ENCODE results near the gene HBZ. TPM values are rescaled to one million over a fixed set of nuclear protein-coding genes. Genes with fewer than 3 reads are reported as not detected.

HBZ gene
- total RNA-seq, 2 donors from 2014 or later = 1.4 TPM; not detected in 1

DNA sequence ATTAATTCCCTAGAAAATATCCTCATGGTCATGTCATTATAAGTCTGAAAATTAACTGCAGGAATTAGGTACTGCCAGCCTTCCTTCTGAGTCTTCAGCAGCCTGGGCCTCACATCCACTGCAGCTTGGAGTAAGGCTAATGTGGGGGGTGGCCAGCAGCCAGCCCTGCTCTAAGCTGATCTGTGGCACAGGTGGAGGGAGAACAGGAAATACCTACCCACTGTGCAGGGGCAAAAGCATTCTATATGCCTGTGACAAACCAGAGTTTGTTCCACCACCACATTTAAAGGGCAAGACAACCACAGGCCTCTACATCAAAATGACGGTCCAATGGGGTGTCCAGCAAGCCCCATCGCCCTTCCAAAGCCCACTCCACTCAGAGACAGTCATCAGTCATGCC, 23.4 kb upstream of the HBZ start:
- Histone ChIP-seq H3K4me3 (no peak overlapping the region), H3K9ac (ENCODE audit: low read depth in 2 of 2, low read length in 2 of 2) (no peak overlapping the region), H3K9me3 (no peaks in the 10 kb centered on the region), H3K27ac (no peak overlapping the region), H3K4me1 (no peaks in the 10 kb centered on the region), H3K36me3 (no peaks in the 10 kb centered on the region), H3K27me3 (no peaks in the 10 kb centered on the region)
- no peak for DNase-seq
- intact Hi-C loops (cut with DNase I) = no loop called here
- TF ChIP-seq, protein P1, sequence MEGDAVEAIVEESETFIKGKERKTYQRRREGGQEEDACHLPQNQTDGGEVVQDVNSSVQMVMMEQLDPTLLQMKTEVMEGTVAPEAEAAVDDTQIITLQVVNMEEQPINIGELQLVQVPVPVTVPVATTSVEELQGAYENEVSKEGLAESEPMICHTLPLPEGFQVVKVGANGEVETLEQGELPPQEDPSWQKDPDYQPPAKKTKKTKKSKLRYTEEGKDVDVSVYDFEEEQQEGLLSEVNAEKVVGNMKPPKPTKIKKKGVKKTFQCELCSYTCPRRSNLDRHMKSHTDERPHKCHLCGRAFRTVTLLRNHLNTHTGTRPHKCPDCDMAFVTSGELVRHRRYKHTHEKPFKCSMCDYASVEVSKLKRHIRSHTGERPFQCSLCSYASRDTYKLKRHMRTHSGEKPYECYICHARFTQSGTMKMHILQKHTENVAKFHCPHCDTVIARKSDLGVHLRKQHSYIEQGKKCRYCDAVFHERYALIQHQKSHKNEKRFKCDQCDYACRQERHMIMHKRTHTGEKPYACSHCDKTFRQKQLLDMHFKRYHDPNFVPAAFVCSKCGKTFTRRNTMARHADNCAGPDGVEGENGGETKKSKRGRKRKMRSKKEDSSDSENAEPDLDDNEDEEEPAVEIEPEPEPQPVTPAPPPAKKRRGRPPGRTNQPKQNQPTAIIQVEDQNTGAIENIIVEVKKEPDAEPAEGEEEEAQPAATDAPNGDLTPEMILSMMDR (IDR thresholded peaks at IDR 0.05) = no peak

DNA sequence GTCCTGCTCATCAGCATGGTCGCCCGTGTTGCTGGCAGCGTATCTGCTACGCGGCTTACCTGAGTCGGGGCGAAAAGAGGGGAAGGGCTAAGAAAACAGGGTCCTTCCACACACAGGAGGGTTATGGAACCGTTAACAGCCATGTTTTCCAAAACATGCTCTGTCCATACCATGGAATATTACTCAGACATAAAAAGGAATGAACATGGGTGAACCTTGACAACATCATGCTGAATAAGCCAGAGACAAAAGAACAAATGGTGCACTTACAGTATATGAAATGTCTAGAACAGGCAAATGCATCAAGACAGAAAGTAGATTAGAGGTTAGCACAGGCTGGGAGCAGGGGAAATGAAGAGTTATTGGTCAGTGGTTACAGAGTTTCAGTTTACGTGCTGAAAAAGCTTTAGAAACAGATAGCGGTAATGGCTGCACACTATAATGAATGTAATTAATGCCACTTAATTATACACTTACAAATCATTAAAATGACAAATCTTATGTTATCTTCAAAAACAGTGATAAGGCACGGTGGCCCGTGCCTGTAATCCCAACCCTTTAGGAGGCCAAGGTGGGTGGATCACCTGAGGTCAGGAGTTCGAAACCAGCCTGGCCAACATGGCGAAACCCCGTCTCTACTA, 21.8 kb upstream of the HBZ start:
- no peaks in the 10 kb centered on the region for H3K4me1 ChIP-seq
- H3K27ac ChIP-seq = no peak overlapping the region
- H3K27me3 ChIP-seq = no peaks in the 10 kb centered on the region
- intact Hi-C loops (cut with DNase I) = no loop called here
- H3K9me3 ChIP-seq = no peaks in the 10 kb centered on the region
- H3K4me3 ChIP-seq = no peak overlapping the region
- no peak overlapping the region for H3K9ac ChIP-seq (ENCODE audit: low read depth in 2 of 2, low read length in 2 of 2)
- TF ChIP-seq, protein P1 (IDR thresholded peaks at IDR 0.05) = no peak
- no peaks in the 10 kb centered on the region for H3K36me3 ChIP-seq
- no peak for DNase-seq

DNA sequence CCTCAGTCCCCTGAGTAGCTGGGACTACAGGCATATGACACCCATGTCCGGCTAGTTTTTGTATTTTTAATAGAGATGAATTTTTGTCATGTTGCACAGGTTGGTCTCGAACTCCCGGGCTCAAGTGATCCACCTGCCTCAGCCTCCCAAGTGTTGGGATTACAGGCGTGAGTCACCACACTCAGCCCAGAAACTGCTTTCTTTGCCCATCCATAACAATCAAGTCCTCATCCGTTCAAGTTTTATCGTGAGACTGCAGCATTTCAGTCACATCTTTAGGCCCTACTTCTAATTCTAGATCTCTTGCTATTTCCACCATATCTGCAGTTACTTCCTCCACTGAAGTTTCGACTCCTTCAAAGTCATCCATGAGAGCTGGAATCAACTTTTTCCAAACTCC, 20.3 kb upstream of the HBZ start:
- no peak overlapping the region for H3K9ac ChIP-seq (ENCODE audit: low read depth in 2 of 2, low read length in 2 of 2)
- no peaks in the 10 kb centered on the region for H3K4me1 ChIP-seq
- H3K27ac ChIP-seq = no peak overlapping the region
- no peak overlapping the region for H3K4me3 ChIP-seq
- no peaks in the 10 kb centered on the region for H3K36me3 ChIP-seq
- TF ChIP-seq, protein P1 (IDR thresholded peaks at IDR 0.05) = no peak
- DNase-seq = no peak
- intact Hi-C loops (cut with DNase I) = no loop called here
- no peaks in the 10 kb centered on the region for H3K27me3 ChIP-seq
- H3K9me3 ChIP-seq = no peaks in the 10 kb centered on the region

DNA sequence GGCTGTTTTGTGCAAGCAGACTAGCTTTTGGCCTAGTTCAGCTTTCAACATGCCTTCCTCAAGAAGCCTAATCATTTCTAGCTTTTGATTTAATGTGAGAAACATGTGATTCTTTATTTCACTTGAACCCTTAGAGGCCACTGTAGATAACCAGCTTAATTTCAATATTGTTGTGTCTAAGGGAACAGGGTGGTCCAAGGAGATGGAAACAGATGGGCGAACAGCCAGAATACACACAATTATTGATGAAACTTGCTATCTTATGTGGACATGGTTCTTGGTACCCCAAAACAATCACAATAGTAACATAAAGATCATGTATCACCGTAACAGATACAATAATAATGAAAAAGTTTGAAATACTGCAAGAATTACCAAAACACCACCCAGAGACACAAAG, 18.7 kb upstream of the HBZ start:
- no peak overlapping the region for H3K4me3 ChIP-seq
- H3K36me3 ChIP-seq = no peaks in the 10 kb centered on the region
- H3K9me3 ChIP-seq = no peaks in the 10 kb centered on the region
- no peak for DNase-seq
- no peaks in the 10 kb centered on the region for H3K4me1 ChIP-seq
- intact Hi-C loops (cut with DNase I) = no loop called here
- TF ChIP-seq, protein P1 (IDR thresholded peaks at IDR 0.05) = no peak
- H3K9ac ChIP-seq (ENCODE audit: low read depth in 2 of 2, low read length in 2 of 2) = no peak overlapping the region
- no peaks in the 10 kb centered on the region for H3K27me3 ChIP-seq
- H3K27ac ChIP-seq = no peak overlapping the region

DNA sequence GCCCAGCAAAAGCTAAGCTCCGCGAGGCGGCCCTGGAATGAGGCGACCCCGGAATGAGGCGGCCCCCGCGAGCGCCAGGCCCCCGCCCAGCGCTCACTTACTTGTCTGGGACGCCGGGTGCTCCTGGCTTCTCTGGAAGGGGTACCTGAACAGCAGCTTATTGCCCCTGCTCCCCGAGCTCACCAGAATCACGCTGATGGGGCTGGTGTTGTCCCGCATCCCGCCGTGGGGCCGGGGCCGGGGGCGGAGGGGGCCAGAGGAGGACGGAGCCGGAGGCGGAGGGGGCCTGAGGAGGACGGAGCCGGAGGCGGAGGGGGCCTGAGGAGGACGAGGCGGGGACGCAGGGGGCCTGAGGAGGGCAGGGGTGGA, 14.4 kb upstream of the HBZ start:
- DNase-seq = no peak
- TF ChIP-seq, protein P1 (IDR thresholded peaks at IDR 0.05) = no peak
- Histone ChIP-seq H3K27me3 (no peaks in the 10 kb centered on the region), H3K4me1 (no peaks in the 10 kb centered on the region), H3K27ac (no peak overlapping the region), H3K36me3 (no peaks in the 10 kb centered on the region), H3K9me3 (no peaks in the 10 kb centered on the region), H3K4me3 (peak overlapping the region; percentile 52), H3K9ac (ENCODE audit: low read depth in 2 of 2, low read length in 2 of 2) (peak overlapping the region; percentile 69 to 71)
- intact Hi-C loops (cut with DNase I) = no loop called here

All from colonic mucosa (tissue), 4 donors.